GM23248 (cell line): ENCODE measurements around the gene UBE3D.

Experiments
- EZH2 ChIP-seq: fragments of 200-600 bp; sonication (generic); IDR thresholded peaks from 2 replicates; pipeline ENCODE4 v1.6.1; 2018; ENCODE audit warnings: antibody characterized with exemption, mild to moderate bottlenecking; ENCODE audit not compliant: insufficient read depth, poor library complexity, severe bottlenecking
- EZH2phosphoT487 ChIP-seq: fragments of 200-600 bp; sonication (generic); IDR thresholded peaks from 2 replicates; pipeline ENCODE4 v1.6.1; 2018; ENCODE audit warnings: antibody characterized with exemption, moderate library complexity, mild to moderate bottlenecking, low read depth; ENCODE audit not compliant: insufficient read depth

GRCh38 chr6:83068616-83069015, 3.0 kb upstream of the UBE3D start:
- TF ChIP-seq EZH2 (no peak), EZH2phosphoT487 (no peak)
